Osteocyte (in vitro differentiated cells): Measurements from ENCODE around the gene UNC119B. TPM values are rescaled to one million over a fixed set of nuclear protein-coding genes. Genes with fewer than 3 reads are reported as not detected.

ENCODE experiments used
- DNase-seq: peaks from one replicate; pipeline ENCODE4 v3.0.0; 2021; ENCODE audit warnings: mixed read lengths; ENCODE audit not compliant: unreplicated experiment; ENCODE audit errors: extremely low spot score
- H3K27ac Mint-ChIP-seq: one replicate; pipeline ENCODE4 v1.8.0; 2021; ENCODE audit warnings: mild to moderate bottlenecking, mixed read lengths; ENCODE audit not compliant: unreplicated experiment
- H3K27me3 Mint-ChIP-seq: one replicate; pipeline ENCODE4 v1.8.0; 2021; ENCODE audit warnings: mixed read lengths; ENCODE audit not compliant: unreplicated experiment
- H3K36me3 Mint-ChIP-seq: one replicate; pipeline ENCODE4 v1.8.0; 2021; ENCODE audit warnings: mixed read lengths; ENCODE audit not compliant: unreplicated experiment
- H3K4me1 Mint-ChIP-seq: one replicate; pipeline ENCODE4 v1.8.0; 2021; ENCODE audit warnings: mixed read lengths; ENCODE audit not compliant: unreplicated experiment
- H3K4me3 Mint-ChIP-seq: one replicate; pipeline ENCODE4 v1.8.0; 2021; ENCODE audit warnings: mild to moderate bottlenecking, moderate library complexity, mixed read lengths; ENCODE audit not compliant: unreplicated experiment
- H3K9me3 Mint-ChIP-seq: one replicate; pipeline ENCODE4 v1.8.0; 2021; ENCODE audit warnings: mixed read lengths; ENCODE audit not compliant: unreplicated experiment
- total RNA-seq: library from RNA; stranded (reverse); gene quantifications from 2 replicates; pipeline ENCODE4 v1.2.1, GENCODE V29; 2021
- TF ChIP-seq, protein P1 (sequence below): fragments of 200-600 bp; sonication (generic); IDR thresholded peaks from 2 replicates; pipeline ENCODE4 v1.5.0; 2021; ENCODE audit warnings: antibody characterized with exemption, mild to moderate bottlenecking, moderate library complexity

UNC119B gene
- total RNA-seq, 1 donor from 2014 or later, result 27.9 TPM

DNA sequence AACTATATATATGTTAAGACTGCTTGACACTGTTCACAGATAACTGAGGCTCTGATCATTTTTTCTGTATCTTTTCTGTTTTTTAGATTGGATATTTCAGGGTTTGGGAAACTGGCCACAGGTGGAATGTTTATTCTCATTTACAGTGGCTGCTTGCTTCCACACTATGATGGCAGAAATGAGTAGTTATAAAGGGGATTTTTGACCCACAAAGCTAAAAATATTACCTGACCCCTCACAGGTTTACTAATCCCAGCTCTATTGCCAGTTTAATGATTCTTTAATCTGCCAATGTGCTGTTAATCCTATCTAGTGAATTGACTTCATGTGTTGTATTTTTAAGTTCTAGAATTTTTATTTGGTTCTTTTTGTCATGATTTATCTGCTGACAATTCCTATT is 45.0 kb downstream of the UNC119B start:
- Mint-ChIP-seq H3K4me3 (no peak overlapping the region), H3K27me3 (no peaks in the 10 kb centered on the region), H3K36me3 (peaks cover 2% of the 10 kb centered on the region), H3K4me1 (peaks cover 3% of the 10 kb centered on the region), H3K27ac (no peak overlapping the region), H3K9me3 (peaks cover 5% of the 10 kb centered on the region)
- TF ChIP-seq, protein P1, sequence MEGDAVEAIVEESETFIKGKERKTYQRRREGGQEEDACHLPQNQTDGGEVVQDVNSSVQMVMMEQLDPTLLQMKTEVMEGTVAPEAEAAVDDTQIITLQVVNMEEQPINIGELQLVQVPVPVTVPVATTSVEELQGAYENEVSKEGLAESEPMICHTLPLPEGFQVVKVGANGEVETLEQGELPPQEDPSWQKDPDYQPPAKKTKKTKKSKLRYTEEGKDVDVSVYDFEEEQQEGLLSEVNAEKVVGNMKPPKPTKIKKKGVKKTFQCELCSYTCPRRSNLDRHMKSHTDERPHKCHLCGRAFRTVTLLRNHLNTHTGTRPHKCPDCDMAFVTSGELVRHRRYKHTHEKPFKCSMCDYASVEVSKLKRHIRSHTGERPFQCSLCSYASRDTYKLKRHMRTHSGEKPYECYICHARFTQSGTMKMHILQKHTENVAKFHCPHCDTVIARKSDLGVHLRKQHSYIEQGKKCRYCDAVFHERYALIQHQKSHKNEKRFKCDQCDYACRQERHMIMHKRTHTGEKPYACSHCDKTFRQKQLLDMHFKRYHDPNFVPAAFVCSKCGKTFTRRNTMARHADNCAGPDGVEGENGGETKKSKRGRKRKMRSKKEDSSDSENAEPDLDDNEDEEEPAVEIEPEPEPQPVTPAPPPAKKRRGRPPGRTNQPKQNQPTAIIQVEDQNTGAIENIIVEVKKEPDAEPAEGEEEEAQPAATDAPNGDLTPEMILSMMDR, result no peak
- DNase-seq, result no peak

DNA sequence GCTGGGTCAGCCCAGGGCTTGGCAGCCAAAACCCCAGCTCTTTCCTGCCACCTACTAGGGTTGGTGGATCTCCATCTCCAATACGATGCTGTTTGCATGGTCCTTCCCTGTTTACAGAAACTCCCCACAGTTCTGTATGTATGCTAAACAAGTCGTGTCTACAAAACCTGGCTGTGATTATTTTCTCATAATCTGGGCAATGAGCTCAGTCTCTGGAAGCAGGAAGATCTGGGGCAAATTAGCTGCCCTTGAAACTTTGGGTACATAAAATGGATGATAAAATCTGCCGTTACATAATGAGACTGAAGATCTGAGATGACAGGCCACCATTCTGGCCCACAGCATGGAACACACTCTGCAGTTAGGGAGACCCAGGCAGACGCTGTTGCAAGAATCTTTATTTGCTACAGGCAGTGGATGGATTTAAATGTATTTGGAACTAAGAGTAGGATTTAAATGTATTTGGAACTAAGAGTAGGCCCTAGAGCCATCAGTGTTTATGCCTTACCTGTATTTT is 47.0 kb downstream of the UNC119B start:
- no peak overlapping the region for H3K4me3 Mint-ChIP-seq
- peaks cover 5% of the 10 kb centered on the region for H3K9me3 Mint-ChIP-seq
- no peak overlapping the region for H3K27ac Mint-ChIP-seq
- no peaks in the 10 kb centered on the region for H3K27me3 Mint-ChIP-seq
- H3K4me1 Mint-ChIP-seq, result peaks cover 20% of the 10 kb centered on the region
- TF ChIP-seq, protein P1, result no peak
- peaks cover 9% of the 10 kb centered on the region for H3K36me3 Mint-ChIP-seq
- DNase-seq, result no peak

DNA sequence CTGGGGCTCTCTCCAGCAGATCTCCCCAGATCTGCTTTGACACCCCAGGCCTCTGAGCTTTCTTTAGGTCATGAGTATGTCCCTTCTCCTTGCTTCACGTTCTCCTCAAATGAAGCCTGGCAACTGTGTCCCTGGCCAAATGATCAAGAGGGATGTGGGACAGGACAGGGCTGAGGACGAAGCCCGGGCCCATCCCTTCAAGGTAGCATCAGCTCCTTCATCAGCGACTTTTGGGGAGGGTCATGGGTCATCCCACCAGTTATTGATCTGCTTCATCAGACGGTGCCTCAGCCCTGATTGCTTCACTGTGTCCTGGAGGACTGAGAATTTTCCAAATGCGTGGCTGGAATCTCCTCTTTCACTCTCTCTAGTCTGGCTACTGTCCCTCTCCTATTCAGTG is 47.7 kb downstream of the UNC119B start:
- Mint-ChIP-seq H3K36me3 (peaks cover 11% of the 10 kb centered on the region), H3K9me3 (peaks cover 5% of the 10 kb centered on the region), H3K4me3 (no peak overlapping the region), H3K27ac (no peak overlapping the region), H3K4me1 (peaks cover 25% of the 10 kb centered on the region), H3K27me3 (no peaks in the 10 kb centered on the region)
- TF ChIP-seq, protein P1, result no peak
- DNase-seq, result no peak

DNA sequence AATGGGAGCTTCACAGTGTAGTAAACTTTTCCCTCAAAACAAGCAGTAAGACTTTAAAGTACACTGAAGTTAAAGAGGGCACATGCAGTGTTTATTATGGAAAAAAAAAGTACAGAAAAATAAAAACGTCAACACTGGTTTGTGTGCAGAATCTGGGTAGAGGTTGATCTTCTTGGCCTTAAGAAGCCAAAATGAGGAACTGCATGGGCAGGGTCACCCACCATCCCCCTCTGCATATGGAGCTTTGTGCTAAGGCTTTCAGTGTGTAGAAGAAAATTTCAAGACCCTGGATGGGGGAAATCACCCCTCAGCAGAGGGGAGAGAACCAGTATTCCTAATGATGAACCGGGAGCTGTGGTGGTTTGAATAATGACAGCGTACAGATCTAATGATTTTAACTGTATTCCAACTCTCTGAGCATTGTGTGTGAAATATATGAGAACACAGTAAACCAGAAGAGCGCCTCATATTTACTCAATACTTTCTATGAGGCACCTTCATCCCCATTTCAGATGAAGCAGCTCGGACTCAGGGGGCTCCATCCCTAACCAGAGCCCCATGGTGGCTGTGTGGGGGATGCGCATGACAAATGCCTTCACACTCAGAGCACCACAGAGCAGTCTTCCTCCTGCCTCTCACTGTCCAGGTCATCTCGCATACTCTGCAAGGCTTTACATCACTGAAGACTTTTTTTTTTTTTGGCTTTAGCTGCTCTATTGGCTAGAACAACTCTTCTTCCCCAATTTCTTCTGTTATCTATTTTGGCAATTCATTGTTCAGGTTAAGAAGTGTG is 48.7 kb downstream of the UNC119B start:
- no peak overlapping the region for H3K4me3 Mint-ChIP-seq
- peaks cover 26% of the 10 kb centered on the region for H3K4me1 Mint-ChIP-seq
- TF ChIP-seq, protein P1, result no peak
- peaks cover 5% of the 10 kb centered on the region for H3K9me3 Mint-ChIP-seq
- H3K27ac Mint-ChIP-seq, result no peak overlapping the region
- peaks cover 16% of the 10 kb centered on the region for H3K36me3 Mint-ChIP-seq
- no peak for DNase-seq
- H3K27me3 Mint-ChIP-seq, result no peaks in the 10 kb centered on the region

DNA sequence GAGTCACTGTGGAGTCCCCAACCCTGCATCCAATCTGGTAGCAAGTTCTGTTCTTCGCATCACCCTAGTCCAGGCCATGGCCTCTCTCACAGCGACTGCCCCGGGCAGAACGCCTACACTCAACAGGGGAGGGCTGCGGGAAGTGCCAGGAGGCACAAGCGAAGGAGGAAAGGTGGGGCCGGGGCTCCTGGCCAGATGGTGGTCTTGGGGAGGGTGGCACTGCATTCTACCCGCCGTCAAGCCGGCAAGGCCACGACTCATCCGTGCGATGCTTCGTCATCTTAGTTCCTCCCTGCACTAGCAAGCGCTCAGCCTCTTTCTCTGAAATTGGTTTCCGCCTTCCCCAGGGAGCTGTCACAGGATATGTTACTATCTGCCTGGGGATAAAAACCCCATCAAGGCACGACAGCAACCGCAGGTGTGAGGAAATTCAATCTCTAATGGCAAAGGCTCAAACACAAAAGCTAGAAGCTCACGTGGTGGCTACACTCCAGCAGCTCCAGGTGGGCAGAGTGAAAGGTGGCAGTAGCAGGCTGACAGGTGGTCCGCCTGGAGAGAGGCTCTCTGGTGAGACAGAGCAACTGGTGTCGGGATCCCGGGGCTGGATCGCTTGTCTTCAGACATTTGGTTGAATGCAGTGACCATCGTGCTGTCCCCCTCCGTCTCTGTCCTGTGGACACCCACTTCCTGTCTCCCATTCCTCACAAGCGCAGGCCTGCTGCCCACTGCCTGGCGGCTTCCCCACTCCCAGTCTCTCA is 49.5 kb downstream of the UNC119B start:
- TF ChIP-seq, protein P1, result no peak
- no peak for DNase-seq
- H3K27me3 Mint-ChIP-seq, result no peaks in the 10 kb centered on the region
- peaks cover 26% of the 10 kb centered on the region for H3K4me1 Mint-ChIP-seq
- peaks cover 4% of the 10 kb centered on the region for H3K9me3 Mint-ChIP-seq
- H3K36me3 Mint-ChIP-seq, result peaks cover 22% of the 10 kb centered on the region
- H3K4me3 Mint-ChIP-seq, result no peak overlapping the region
- peak overlapping the region; percentile 90 for H3K27ac Mint-ChIP-seq
